Peyer's patch (tissue), 4 donors: ENCODE results near the gene CERK.

Experiments used
- POLR2A ChIP-seq, 2 donors: fragments of 450-650 bp; IDR thresholded peaks; one replicate each; pipeline ENCODE4 v1.5.1; 2017; ENCODE audit warnings: antibody characterized with exemption in 2 of 2, mild to moderate bottlenecking in 2 of 2, moderate library complexity in 2 of 2
- TF ChIP-seq, protein P1 (sequence below), 6 experiments: fragments of 450-650 bp in 4 of 6; fragments of 200-600 bp in 2 of 6; sonication (generic) in 1 of 6; IDR thresholded peaks; one replicate each; pipeline ENCODE4 v1.5.1; 2017 to 2019; ENCODE audit warnings: antibody characterized with exemption in 6 of 6, mild to moderate bottlenecking in 3 of 6, moderate library complexity in 1 of 6

DNA sequence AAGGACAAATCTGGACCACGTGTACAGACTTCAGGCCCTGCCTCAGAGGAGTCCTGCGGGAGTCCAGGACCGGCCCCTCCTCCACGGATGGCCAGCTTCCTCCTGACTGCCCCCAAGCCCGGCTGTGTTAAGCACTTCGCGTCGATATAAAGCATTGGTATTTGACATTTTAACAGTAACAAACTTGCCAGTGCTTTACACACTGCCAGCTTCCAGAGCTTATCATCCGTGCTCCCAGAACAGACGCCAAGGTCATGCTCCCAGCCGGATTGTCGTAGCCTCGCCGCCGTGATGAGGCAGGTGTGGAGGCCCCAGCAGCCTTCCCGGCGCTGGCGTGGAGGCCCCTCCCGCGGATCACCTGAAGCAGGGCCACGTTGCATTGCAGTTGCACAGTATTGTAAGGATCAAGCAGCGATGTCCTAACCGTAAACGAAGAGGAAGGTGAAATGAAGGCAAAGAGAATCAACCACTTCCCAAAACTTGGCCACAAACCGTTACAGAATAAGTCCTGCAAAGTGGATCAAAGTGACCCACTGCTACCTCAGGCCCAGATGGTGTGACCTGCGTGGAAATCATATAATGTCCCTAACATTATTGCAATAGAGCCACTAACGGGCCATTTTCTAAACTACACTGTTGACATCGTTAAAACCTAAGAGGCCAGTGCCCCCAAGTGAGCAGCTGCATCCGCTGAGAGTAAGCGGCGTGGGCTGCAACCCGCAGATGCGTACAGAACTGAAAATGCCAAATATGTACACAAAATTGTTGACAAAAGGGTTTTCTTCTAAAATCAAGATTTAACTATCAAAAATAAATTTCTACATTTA is 51.6 kb downstream of the CERK start:
- TF ChIP-seq POLR2A (IDR thresholded peaks at IDR 0.05) = peak in 1 of 2 donors; percentile 3
- TF ChIP-seq, protein P1, sequence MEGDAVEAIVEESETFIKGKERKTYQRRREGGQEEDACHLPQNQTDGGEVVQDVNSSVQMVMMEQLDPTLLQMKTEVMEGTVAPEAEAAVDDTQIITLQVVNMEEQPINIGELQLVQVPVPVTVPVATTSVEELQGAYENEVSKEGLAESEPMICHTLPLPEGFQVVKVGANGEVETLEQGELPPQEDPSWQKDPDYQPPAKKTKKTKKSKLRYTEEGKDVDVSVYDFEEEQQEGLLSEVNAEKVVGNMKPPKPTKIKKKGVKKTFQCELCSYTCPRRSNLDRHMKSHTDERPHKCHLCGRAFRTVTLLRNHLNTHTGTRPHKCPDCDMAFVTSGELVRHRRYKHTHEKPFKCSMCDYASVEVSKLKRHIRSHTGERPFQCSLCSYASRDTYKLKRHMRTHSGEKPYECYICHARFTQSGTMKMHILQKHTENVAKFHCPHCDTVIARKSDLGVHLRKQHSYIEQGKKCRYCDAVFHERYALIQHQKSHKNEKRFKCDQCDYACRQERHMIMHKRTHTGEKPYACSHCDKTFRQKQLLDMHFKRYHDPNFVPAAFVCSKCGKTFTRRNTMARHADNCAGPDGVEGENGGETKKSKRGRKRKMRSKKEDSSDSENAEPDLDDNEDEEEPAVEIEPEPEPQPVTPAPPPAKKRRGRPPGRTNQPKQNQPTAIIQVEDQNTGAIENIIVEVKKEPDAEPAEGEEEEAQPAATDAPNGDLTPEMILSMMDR (IDR thresholded peaks at IDR 0.05) = no peak
